Measurements from ENCODE around the gene MAVS.

The MAVS gene

GRCh38 chr20:3911956-3912355 lies 65.3 kb downstream of the MAVS start:
- DNase-seq (ENCODE audit: low spot score): no peak

- no peak for DNase-seq (ENCODE audit: low spot score)
Observed at GRCh38 chr20:3914446-3914845, 67.8 kb downstream of the MAVS start.

- DNase-seq (ENCODE audit: low spot score): no peak
Observed at GRCh38 chr20:3915691-3916090, 69.1 kb downstream of the MAVS start.

- no peak for DNase-seq (ENCODE audit: low spot score)
Observed at GRCh38 chr20:3916364-3916763, 69.7 kb downstream of the MAVS start.

- DNase-seq (ENCODE audit: low spot score): no peak
Observed at GRCh38 chr20:3919352-3919751, 72.7 kb downstream of the MAVS start.

GRCh38 chr20:3922223-3922982 lies 75.8 kb downstream of the MAVS start:
- no peak for DNase-seq (ENCODE audit: low spot score)

- no peak for DNase-seq (ENCODE audit: low spot score)
Observed at GRCh38 chr20:3922983-3923339, 76.3 kb downstream of the MAVS start.

GRCh38 chr20:3923818-3924217 lies 77.2 kb downstream of the MAVS start:
- no peak for DNase-seq (ENCODE audit: low spot score)

GRCh38 chr20:3924304-3925112 lies 77.9 kb downstream of the MAVS start:
- no peak for DNase-seq (ENCODE audit: low spot score)

GRCh38 chr20:3925113-3925695 lies 78.6 kb downstream of the MAVS start:
- no peak for DNase-seq (ENCODE audit: low spot score)

Data from cerebellar cortex (tissue), 1 donor.